Hindlimb muscle (tissue), 1 donor: ENCODE data around the gene SIGLEC9. TPM values are rescaled to one million over a fixed set of nuclear protein-coding genes. Genes with fewer than 3 reads are reported as not detected.

Experiments
- DNase-seq: peaks from one replicate; pipeline ENCODE4 v3.0.0-alpha.2; 2013
- polyA plus RNA-seq: library from polyadenylated mRNA; unstranded; fragments of 120-200 nt; gene quantifications from one replicate; pipeline ENCODE4 v1.2.1, GENCODE V29; 2013; ENCODE audit not compliant: insufficient read length

SIGLEC9 gene
- polyA plus RNA-seq = 1.1 TPM

GRCh38 chr19:51124729-51125128 lies at the start of gene SIGLEC9:
TSS of gene SIGLEC9 (plus strand) at chr19:51124906. CDS start at chr19:51124975, 69 bp downstream.
- no peak for DNase-seq

GRCh38 chr19:51075998-51076397 lies 48.7 kb upstream of the SIGLEC9 start:
- no peak for DNase-seq

- DNase-seq = no peak
These were observed 48.0 kb upstream of the SIGLEC9 start for GRCh38 chr19:51076631-51077213.

GRCh38 chr19:51078104-51078503 lies 46.6 kb upstream of the SIGLEC9 start:
- no peak for DNase-seq

GRCh38 chr19:51078731-51079130 lies 46.0 kb upstream of the SIGLEC9 start:
- DNase-seq = no peak

- DNase-seq = no peak
These were observed 45.1 kb upstream of the SIGLEC9 start for GRCh38 chr19:51079481-51080110.

- DNase-seq = no peak
These were observed 43.2 kb upstream of the SIGLEC9 start for GRCh38 chr19:51081476-51081875.

- no peak for DNase-seq
These were observed 42.1 kb upstream of the SIGLEC9 start, which contains the start of gene KLK14 for GRCh38 chr19:51082611-51083010. TSS of gene KLK14 (minus strand) at chr19:51082887. CDS start at chr19:51082614, 273 bp downstream.

GRCh38 chr19:51083181-51083580 lies 41.5 kb upstream of the SIGLEC9 start:
- DNase-seq = no peak

GRCh38 chr19:51083783-51084182 lies 40.9 kb upstream of the SIGLEC9 start:
- DNase-seq = no peak

GRCh38 chr19:51084505-51084904 lies 40.2 kb upstream of the SIGLEC9 start:
- DNase-seq = no peak

- no peak for DNase-seq
These were observed 38.4 kb upstream of the SIGLEC9 start for GRCh38 chr19:51086153-51086850.

- no peak for DNase-seq
These were observed 34.9 kb upstream of the SIGLEC9 start for GRCh38 chr19:51089786-51090185.

GRCh38 chr19:51090471-51090870 lies 34.2 kb upstream of the SIGLEC9 start:
- DNase-seq = no peak

GRCh38 chr19:51091126-51091525 lies 33.6 kb upstream of the SIGLEC9 start:
- DNase-seq = no peak

- no peak for DNase-seq
These were observed 32.5 kb upstream of the SIGLEC9 start for GRCh38 chr19:51091895-51092873.

GRCh38 chr19:51093101-51093500 lies 31.6 kb upstream of the SIGLEC9 start:
- no peak for DNase-seq

GRCh38 chr19:51093510-51094345 lies 31.0 kb upstream of the SIGLEC9 start:
- DNase-seq = no peak

GRCh38 chr19:51094696-51095279 lies 29.9 kb upstream of the SIGLEC9 start:
- DNase-seq = no peak

GRCh38 chr19:51096473-51097165 lies 28.1 kb upstream of the SIGLEC9 start:
- no peak for DNase-seq
